GM10266 (cell line): ENCODE measurements around the gene YAF2.

Experiments used
- DNase-seq: peaks from one replicate; pipeline ENCODE4 v3.0.0; 2012; ENCODE audit errors: extremely low spot score
- CTCF ChIP-seq: IDR thresholded peaks from 2 replicates; pipeline ENCODE4 v1.5.1; 2012; ENCODE audit warnings: mild to moderate bottlenecking, low read depth; ENCODE audit not compliant: control insufficient read depth, insufficient read depth; ENCODE audit errors: missing control alignments

Gene YAF2

GRCh38 chr12:42144158-42144407 lies 94.0 kb downstream of the YAF2 start:
- no peak for TF ChIP-seq CTCF
- DNase-seq: peak; percentile 22

DNA sequence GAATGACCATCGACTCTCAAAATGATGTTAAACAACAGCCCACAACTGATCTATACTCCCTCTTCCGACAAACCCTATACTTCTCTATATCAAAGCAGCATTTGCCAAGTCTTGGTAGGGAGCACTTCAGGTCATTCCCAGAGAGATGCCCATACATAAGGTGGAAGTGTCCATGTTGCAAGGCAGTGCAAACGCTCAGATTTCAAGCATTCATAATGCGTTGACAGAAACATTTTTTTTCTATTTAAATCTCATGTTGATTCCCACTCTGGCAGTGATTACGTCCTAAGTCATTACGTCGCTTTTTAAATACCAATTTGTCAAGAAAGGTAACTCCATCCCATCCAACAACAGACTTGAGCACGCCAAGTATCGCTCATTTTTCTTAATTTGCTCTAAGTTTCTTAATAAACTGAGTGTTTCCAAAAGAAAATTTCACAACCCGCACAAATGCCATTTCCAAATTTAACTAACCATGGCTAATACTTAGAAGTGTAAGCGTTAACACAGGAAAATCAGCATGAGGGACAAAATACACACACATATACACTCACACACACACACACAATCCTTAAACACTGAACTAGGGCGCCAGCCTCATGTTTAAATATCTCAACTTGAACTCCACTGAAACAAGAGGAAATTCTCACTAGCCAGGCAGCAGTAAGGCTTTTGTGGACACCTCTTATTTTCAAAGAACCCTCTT lies 94.4 kb downstream of the YAF2 start:
- DNase-seq: peak; percentile 36
- no peak for TF ChIP-seq CTCF

- TF ChIP-seq CTCF: no peak
- DNase-seq: no peak
Measured at GRCh38 chr12:42141981-42142606, 96.0 kb downstream of the YAF2 start.

DNA sequence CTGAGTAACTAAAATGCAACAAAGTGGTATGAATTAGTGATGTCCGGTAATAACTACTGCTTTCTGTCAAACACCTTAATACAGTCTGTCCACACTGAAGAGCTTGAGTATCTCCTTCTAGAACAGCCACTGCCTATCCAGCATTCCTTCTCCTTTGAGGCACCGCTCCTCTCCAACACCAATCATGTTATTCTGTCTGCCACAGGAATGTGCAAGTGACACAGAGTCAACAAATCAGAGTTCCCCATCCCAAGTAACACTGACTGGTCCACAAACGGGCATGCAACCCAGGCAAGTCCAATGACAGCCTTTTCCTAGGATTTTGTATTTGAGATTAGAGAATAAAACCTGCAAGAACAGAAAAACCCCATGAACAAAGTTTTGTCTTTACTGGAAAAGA lies 97.1 kb downstream of the YAF2 start:
- TF ChIP-seq CTCF: no peak
- no peak for DNase-seq

- TF ChIP-seq CTCF: no peak
Measured at GRCh38 chr12:42135259-42135814, 102.7 kb downstream of the YAF2 start.

DNA sequence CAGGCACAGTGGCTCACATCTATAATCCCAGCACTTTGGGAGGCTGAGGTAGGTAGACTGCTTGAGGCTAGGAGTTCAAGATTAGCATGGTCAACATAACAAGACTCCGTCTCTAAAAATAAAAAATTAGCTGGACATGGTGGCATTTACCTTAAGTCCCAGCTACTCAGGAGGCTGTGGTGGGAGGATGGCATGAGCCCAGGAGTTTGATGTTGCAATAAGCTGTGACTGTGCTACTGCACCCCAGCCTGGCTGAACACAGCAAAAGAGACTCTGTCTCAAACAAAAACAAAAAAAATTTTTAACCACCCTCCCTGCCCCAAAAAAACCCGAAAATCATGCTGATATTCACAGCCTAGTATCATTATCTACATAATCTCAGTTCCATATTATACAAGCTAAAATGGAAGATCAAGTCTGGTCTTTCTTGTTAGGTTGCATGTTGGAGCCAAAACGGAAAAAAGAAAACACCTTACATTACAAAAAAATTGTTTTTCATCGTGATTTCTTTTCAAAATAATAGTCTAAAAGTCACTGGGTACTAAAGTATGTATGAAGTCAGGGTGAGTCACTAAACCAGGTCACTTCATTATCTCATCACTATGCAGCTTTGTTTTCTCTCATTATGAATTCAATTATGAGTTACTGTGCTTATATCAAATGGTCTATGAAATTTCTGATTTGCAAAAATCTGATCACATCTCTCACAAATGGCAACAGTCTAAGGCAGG lies 107.2 kb downstream of the YAF2 start:
- DNase-seq: no peak
- TF ChIP-seq CTCF: no peak

More at GRCh38 chr12:42135259-42135814, 102.7 kb downstream of the YAF2 start:
- no peak for DNase-seq
